GM12801 (cell line): ENCODE measurements around the gene KRTAP5-10.

Experiments used
- CTCF ChIP-seq: IDR thresholded peaks from one replicate; pipeline ENCODE4 v1.5.1; 2011; ENCODE audit warnings: control low read depth; ENCODE audit not compliant: insufficient read length; ENCODE audit errors: extremely low read depth

The KRTAP5-10 gene

GRCh38 chr11:71577469-71578004 lies 12.2 kb downstream of the KRTAP5-10 start:
- no peak for TF ChIP-seq CTCF

- no peak for TF ChIP-seq CTCF
Observed at GRCh38 chr11:71580057-71581003, 15.0 kb downstream of the KRTAP5-10 start.

- no peak for TF ChIP-seq CTCF
Observed at GRCh38 chr11:71581826-71582225, 16.5 kb downstream of the KRTAP5-10 start.

- TF ChIP-seq CTCF, result no peak
Observed at GRCh38 chr11:71582309-71582895, 17.0 kb downstream of the KRTAP5-10 start, which contains the start of gene KRTAP5-11. KRTAP5-11 (minus strand) TSS chr11:71582875; CDS start chr11:71582837, 38 bp downstream.
